GM19455 (cell line): ENCODE measurements around the gene FAM83C.

Experiments
- ATAC-seq: cut with Tn5 transposase; IDR thresholded peaks from one replicate; pipeline ENCODE4 v1.9.1; 2021; ENCODE audit not compliant: unreplicated experiment

Gene FAM83C

DNA sequence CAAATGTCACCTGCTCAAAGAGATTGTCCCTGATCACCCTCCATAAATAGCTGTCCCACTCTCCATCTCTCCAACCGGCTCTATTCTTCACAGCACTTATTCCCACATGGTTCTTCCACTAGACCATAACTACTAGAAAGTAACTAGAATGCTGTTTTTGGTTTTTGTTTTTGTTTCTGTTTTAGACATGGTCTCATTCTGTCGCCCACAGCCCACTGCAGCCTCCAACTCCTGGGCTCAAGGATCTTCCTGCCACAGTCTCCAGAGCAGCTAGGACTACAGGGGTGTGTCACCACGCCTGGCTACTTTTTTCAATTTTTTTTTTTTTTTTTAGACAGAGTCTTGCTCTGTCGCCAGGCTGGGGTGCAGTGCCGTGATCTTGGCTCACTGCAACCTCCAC lies 53.5 kb downstream of the FAM83C start:
- no peak for ATAC-seq

DNA sequence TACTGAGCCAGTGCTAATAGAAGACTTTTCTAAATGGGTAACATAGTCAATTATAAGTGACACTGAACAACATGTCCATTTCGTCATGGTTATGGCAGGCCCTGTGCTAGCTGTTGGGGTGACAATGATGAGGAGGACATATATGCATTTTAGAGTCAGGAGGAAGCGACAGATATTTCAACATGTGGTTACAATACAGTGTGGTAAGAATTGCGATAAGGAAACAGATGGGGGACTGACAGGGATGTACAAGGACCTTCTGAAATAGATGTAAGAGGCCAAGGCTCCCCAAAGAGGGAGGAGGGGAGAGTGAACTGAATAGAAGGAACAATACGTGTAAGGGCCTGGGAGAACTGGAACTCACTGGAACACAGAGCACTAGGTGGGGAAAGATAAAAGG lies 54.1 kb downstream of the FAM83C start:
- no peak for ATAC-seq

DNA sequence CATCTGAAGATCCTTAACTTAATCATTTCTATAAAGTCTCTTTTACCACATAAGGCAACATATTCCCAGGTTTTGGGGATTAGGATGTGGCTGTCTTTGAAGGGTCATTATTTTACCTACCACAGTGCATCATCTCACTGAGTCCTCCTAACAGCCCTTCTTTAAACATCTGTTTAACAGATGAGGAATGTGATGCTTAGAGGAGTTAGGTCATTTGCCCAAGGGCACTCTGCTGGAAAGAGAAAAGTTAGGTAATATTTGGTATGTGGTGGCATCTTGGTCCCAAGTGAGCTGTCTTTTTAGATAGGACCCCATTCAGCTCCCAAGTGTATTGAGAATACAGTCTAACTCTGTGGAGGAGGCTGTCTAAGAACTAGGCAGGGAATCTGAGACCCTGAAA lies 54.7 kb downstream of the FAM83C start:
- ATAC-seq = no peak

DNA sequence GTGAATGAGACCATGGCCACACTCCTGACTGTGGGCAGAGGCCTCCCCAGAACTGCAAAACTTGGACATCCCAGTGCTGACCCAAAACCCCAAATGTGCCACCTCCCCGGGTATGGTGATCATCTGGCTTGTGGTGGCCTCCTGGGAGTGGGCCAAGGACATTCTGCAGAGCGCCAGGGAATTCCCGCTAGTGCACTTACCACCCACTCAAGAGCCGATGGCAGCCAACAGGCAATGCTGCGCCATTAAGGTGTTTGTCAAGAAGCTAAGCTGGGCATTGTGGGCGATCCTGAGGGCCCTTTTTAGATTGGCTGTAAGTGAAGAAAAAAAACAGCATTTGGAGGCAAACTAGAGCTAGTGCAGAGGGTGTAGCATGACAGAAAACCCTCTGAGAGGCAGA lies 56.3 kb downstream of the FAM83C start:
- ATAC-seq = no peak
